ENCODE results near the gene COQ2.
"Not testable (repeated sequence)": the region's sequence is repeated elsewhere in the genome, so short reads cannot be mapped to it uniquely, and the experiment has no call there.

Gene COQ2

GRCh38 chr4:83247415-83248357, 36.9 kb downstream of the COQ2 start:
- no peak for DNase-seq

DNA sequence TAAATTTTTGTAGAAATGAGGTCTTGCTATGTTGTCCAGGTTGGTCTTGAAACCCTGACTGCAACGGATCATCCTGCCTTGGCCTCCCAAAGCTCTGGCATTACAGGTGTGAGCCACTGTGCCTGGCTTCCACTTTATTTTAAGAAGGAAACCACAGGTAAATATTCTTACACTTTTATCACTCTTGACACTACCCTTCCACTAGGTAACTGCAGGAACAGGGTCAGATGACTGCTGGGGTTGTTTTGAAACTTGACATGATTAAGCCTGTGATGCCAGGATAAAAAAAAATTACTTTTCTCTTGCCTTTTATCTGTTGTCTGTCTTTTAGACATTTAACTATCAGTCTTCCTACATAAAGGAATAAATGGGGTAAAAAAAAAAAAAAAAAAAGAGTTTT, 43.5 kb downstream of the COQ2 start:
- DNase-seq: no peak

DNA sequence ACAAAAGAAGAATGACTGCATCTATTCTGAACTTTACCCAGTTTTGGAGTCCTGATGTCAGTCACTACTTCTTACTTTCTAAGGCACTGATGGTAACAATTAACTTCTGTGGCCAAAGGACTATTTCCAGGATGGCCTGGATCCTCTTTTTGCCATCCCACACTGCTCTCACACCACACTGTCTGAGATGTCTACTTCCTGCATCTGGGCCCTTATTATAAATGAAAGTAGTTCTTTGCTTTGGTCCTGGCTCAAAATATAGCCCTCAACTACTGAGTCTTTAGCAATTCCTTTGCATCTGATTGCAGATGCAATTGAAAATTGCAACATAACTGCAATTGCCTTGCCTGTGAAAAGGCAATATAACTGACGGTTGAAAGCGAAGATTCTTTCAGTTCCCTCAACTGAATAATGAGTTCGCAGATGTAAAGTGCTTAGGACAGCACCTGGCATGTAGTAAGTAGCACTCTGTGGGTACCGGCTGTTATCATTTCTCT, 44.2 kb downstream of the COQ2 start:
- no peak for DNase-seq

GRCh38 chr4:83238393-83239248, 46.0 kb downstream of the COQ2 start:
- no peak for DNase-seq

GRCh38 chr4:83237591-83237990, 47.0 kb downstream of the COQ2 start:
- DNase-seq: no peak

DNA sequence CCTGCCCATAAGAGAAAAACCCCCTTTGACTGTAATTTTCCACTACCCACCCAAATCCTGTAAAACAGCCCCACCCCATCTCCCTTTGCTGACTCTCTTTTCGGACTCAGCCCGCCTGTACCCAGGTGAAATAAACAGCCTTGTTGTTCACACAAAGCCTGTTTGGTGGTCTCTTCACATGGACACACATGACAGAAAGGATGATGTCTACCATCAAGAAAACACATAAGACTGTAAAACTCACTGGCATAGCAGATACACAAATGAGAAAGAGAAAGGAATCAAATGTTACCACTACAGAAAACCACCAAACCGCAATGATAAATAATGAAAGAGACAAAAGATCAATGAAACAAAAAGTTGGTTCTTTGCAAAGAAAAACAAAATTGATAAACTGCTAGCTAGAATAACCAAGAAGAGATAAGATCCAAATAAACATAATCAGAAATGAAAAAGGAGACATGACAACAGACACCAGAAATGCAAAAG, 48.9 kb downstream of the COQ2 start:
- not testable (repeated sequence) for DNase-seq

- no peak for DNase-seq
These were observed 49.5 kb downstream of the COQ2 start for GRCh38 chr4:83234902-83235644.

DNA sequence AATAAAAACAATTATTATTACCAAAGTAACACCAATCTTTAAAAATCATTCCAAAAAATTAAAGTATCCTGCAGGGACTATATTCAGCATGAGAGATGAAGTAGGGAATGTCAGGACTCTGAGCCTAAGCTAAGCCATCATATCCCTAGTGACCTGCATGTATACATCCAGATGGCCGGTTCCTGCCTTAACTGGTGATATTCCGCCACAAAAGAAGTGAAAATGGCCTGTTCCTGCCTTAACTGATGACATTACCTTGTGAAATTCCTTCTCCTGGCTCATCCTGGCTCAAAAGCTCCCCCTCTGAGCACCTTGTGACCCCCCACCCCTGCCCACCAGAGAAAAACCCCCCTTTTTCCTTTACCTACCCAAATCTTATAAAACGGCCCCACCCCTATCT, 50.2 kb downstream of the COQ2 start:
- not testable (repeated sequence) for DNase-seq

DNA sequence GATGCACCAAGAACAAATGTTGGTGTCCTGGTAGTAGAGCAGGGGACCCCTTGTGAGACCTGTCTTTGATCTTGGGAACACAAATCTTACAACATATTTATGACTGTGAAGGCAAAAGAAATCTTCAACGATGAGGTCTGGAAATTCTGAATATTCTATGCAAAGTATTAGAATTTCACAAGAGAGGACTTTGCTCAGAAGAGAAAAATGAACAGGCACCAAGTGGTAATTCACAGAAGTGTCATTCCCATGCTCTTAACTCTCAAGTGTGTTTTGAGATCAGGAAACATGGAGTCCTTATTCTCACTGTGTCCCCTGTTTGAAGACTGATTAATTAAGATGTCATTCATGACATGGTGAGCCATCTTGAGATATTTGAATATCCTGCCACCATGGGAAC, 52.5 kb downstream of the COQ2 start:
- DNase-seq: no peak

- DNase-seq: no peak
These were observed 53.0 kb downstream of the COQ2 start for GRCh38 chr4:83231620-83232076.

DNA sequence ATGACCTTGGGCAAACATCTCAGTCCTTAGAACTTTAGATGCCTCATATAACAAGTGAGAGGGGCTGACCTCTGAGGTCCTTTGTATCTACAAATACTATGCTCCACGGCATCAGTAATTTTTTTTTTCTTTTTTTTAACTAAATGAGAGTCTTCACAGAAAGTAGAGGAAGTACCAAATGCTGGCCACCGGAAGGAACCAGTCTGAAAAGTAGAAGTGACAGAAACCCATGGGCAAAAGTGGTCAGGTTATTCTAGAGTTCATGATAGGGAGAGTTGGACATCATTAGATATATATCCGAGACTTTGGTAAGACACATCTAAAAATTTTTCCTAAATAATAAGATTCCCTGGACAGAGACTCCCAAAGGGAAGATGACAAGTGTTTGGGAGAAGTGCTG, 53.7 kb downstream of the COQ2 start:
- DNase-seq: no peak

DNA sequence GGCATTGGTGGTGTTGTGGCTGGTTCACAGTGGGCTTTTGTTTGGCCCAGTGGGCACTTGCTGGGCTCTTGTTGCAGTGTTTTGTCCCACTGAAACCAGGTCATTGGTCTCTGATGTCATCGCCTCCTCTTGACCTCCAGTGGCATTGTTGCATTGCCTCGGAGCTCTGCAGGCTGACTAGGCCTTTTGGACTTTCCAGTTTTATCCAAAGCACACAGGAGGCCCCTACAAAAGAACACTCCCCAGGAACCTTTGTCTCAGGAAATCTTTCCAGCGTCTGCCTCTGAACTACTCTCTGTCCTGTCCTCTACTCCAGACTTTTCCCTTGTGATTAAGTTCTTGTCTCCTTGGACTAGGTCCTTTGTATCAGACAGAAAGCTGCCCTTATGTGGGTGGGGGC, 54.8 kb downstream of the COQ2 start:
- DNase-seq: no peak

- no peak for DNase-seq
These were observed 56.4 kb downstream of the COQ2 start for GRCh38 chr4:83228231-83228630.

DNA sequence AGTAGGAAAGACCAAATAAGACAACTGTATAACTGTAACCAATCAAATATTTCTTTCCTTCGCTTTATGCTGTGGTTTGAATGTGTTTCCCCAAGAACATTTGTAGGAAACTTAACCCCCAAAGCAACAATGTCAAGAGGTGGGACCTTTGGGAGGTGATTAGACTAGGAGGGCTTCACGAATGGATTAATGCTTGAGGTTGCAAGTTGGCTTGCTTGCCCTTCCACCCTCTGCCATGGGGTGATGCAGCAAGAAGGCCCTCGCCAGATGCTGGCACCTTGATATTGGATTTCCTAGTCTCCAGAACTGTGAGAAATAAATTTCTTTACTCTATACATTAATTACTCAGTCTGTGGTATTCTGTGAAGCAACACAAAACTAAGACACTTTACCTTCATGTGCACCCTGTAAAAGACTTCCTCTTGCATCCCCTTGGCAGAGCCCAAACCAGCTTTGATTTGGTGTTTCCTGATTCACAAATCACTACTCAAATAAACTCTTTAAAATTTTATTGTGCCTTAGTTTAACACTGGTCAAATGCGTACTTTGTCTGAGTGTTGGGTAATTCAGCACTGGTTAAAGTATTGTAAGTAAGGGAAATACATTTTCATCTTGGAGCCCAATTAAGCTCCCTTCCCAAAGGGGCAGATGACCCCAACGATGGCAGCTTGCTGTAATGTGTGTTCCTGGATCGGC, 59.9 kb downstream of the COQ2 start:
- DNase-seq: no peak

DNA sequence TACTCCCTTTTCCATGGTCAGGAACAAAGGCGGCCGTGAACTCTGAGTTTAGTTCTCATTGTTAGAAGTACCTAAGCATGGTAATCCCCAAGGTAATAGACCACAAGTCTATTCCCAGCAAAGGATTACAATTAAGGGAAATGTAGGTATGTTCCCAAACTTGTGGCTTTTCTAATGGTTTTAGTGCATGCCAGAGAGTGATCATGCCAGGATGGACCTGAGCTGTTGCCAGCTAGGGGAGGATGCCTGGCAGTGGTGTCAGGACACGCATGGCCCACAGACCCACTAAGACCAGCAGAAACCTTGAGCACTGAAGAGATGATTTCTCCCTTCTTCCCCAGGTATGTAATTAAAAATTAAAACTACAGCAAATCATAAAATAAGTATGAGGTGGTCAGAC, 60.8 kb downstream of the COQ2 start:
- no peak for DNase-seq

- DNase-seq: no peak
These were observed 62.6 kb downstream of the COQ2 start for GRCh38 chr4:83221897-83222441.

GRCh38 chr4:83219344-83220331, 65.0 kb downstream of the COQ2 start:
- DNase-seq: no peak

DNA sequence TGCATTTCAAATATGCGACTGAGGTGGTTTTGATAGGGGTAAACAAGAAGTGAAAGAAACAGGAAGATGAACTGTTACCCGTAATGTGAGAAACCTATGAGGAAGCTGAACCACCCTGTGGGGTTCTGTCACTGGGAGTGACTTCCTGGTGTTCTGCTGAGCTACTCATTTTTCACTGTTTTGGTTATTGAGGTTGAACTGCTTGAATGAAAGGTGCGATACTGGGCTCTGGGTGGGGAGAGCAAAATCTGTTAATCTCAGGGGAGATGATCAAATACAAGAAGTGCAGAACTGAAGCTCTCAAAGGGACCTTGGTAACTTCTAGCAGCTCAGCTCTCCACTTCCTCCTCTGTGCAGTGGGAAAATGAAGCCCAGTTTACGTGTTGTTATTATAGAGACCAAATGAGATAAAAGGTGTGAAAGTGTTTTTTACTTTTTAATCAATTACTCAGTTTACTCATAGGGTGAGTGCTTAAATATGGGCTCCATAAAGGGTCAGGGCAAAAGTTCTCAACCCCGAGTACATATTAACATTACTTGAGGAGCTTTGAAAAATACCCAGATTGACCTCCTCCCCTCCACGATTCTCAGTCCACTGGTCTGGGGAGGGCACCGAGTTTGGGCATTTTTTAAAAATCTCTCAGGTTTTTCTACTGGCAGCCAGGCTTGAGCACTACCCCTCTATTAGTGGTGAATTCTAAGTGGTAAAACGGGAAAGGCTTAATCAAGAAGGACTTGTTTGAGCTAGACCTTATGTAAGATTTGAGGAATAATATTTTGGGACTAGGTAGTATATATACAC, 66.7 kb downstream of the COQ2 start:
- no peak for DNase-seq

- no peak for DNase-seq
These were observed 67.5 kb downstream of the COQ2 start for GRCh38 chr4:83216959-83217683.

Measured in NCI-H226 (cell line).